GM23248 (cell line): ENCODE measurements around the gene SCTR. TPM values are rescaled to one million over a fixed set of nuclear protein-coding genes. Genes with fewer than 3 reads are reported as not detected.

Source experiments
- DNase-seq: peaks from one replicate; pipeline ENCODE4 v3.0.0-alpha.2; 2015
- H2AFZ ChIP-seq: fragments of 200-600 bp; sonication (generic); 2 replicates; pipeline ENCODE4 v1.6.1; 2016; ENCODE audit warnings: antibody characterized with exemption
- H3F3A ChIP-seq: fragments of 200-600 bp; sonication (generic); 2 replicates; pipeline ENCODE4 v1.6.1; 2016; ENCODE audit warnings: mild to moderate bottlenecking, antibody characterized with exemption, mixed run types; ENCODE audit not compliant: insufficient read depth
- H3K27ac ChIP-seq: fragments of 200-600 bp; sonication (generic); 2 replicates; pipeline ENCODE4 v1.5.1; 2016; ENCODE audit warnings: mild to moderate bottlenecking
- H3K27me3 ChIP-seq: fragments of 200-600 bp; sonication (generic); replicated peaks from 2 replicates; pipeline ENCODE4 v1.6.1; 2016; ENCODE audit warnings: mild to moderate bottlenecking; ENCODE audit not compliant: insufficient read depth
- H3K36me3 ChIP-seq: fragments of 200-600 bp; sonication (generic); 2 replicates; pipeline ENCODE4 v1.6.1; 2016; ENCODE audit warnings: low read depth, mild to moderate bottlenecking
- H3K4me1 ChIP-seq: fragments of 200-600 bp; sonication (generic); 2 replicates; pipeline ENCODE4 v1.6.1; 2016; ENCODE audit warnings: mild to moderate bottlenecking; ENCODE audit not compliant: insufficient read depth
- H3K4me2 ChIP-seq: fragments of 200-600 bp; sonication (generic); one replicate; pipeline ENCODE4 v1.6.1; 2016; ENCODE audit warnings: mild to moderate bottlenecking; ENCODE audit not compliant: unreplicated experiment
- H3K4me3 ChIP-seq: fragments of 200-600 bp; sonication (generic); 2 replicates; pipeline ENCODE4 v1.5.1; 2016; ENCODE audit warnings: mild to moderate bottlenecking
- H3K79me2 ChIP-seq: fragments of 200-600 bp; sonication (generic); 2 replicates; pipeline ENCODE4 v1.6.1; 2016; ENCODE audit warnings: mild to moderate bottlenecking; ENCODE audit not compliant: insufficient read depth
- H3K9ac ChIP-seq: fragments of 200-600 bp; sonication (generic); 2 replicates; pipeline ENCODE4 v1.6.1; 2016; ENCODE audit warnings: mild to moderate bottlenecking
- H3K9me2 ChIP-seq: fragments of 200-600 bp; sonication (generic); 2 replicates; pipeline ENCODE4 v1.6.1; 2016; ENCODE audit warnings: mixed run types, mild to moderate bottlenecking, moderate library complexity; ENCODE audit not compliant: insufficient read depth
- H3K9me3 ChIP-seq: fragments of 200-600 bp; sonication (generic); one replicate; pipeline ENCODE4 v1.6.1; 2017; ENCODE audit warnings: low read depth
- H4K20me1 ChIP-seq: fragments of 200-600 bp; sonication (generic); 2 replicates; pipeline ENCODE4 v1.6.0; 2016; ENCODE audit not compliant: insufficient read depth
- EZH2 ChIP-seq: fragments of 200-600 bp; sonication (generic); IDR thresholded peaks from 2 replicates; pipeline ENCODE4 v1.6.1; 2018; ENCODE audit warnings: antibody characterized with exemption, mild to moderate bottlenecking; ENCODE audit not compliant: insufficient read depth, poor library complexity, severe bottlenecking
- EZH2phosphoT487 ChIP-seq: fragments of 200-600 bp; sonication (generic); IDR thresholded peaks from 2 replicates; pipeline ENCODE4 v1.6.1; 2018; ENCODE audit warnings: antibody characterized with exemption, moderate library complexity, mild to moderate bottlenecking, low read depth; ENCODE audit not compliant: insufficient read depth
- WGBS, 2 experiments: methylation state at CpG; one replicate each; pipeline ENCODE4 v1.1.6; 2015 to 2017; ENCODE audit warnings: low lambda C conversion rate in 2 of 2, low coverage in 1 of 2; ENCODE audit errors: missing lambda C conversion rate in 2 of 2; 5-methylcytosine and 5-hydroxymethylcytosine counted together
- in situ Hi-C: fragments of 300-500 bp; cut with MboI; formaldehyde crosslinking; loops from 2 replicates; pipeline ENCODE4 v1.15.0; 2020
- polyA plus RNA-seq: library from polyadenylated mRNA; unstranded; fragments of >200 nt; fragmentation: Nextera tagmentation; extraction: Ambion mirVana; gene quantifications from 2 replicates; pipeline ENCODE4 v1.2.1, GENCODE V29; 2016
- total RNA-seq: library from RNA; depleted of rRNA; stranded (reverse); fragments of >200 nt; shearing (Covaris generic); gene quantifications from 2 replicates; pipeline ENCODE4 v1.2.3, GENCODE V29; 2014

Gene SCTR
- total and polyA plus RNA-seq, 2 experiments from 2014 or later = not detected

DNA sequence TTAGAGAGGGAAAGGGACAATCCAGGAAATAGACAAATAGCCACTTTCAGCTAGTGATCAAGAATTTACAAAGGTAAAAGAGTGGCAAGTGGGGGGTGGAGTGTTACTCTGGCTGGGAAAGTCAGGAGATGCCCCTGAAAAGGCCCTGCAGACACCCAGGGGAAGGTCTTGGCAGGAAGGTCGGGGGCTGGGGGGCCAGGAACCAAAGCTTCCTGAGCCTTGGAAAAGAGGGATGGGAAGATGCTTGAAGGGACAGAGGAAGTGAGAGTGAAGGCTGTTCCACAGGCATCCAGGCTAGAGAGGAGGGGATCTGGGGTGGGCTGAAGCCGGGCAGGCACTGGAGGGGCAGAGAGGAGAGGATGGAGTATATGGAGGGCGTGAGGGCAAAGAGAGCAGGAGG is 96.5 kb downstream of the SCTR start:
- Histone ChIP-seq H3F3A (no peaks in the 10 kb centered on the region), H4K20me1 (no peaks in the 10 kb centered on the region), H3K4me1 (no peaks in the 10 kb centered on the region), H2AFZ (no peak overlapping the region), H3K9me2 (no peaks in the 10 kb centered on the region), H3K27me3 (peaks cover 6% of the 10 kb centered on the region; the same call in 1 of the 2 replicates), H3K9ac (no peak overlapping the region), H3K4me3 (no peak overlapping the region), H3K36me3 (no peaks in the 10 kb centered on the region), H3K27ac (no peak overlapping the region), H3K9me3 (no peaks in the 10 kb centered on the region), H3K79me2 (no peaks in the 10 kb centered on the region), H3K4me2 (no peak overlapping the region)
- no peak for DNase-seq
- TF ChIP-seq EZH2phosphoT487 = no peak
- no peak for TF ChIP-seq EZH2
- in situ Hi-C loops = no loop called here
- whole genome bisulfite sequencing, 2 experiments = 49 to 56% methylated on average over 3 of the region's 3 CpGs

DNA sequence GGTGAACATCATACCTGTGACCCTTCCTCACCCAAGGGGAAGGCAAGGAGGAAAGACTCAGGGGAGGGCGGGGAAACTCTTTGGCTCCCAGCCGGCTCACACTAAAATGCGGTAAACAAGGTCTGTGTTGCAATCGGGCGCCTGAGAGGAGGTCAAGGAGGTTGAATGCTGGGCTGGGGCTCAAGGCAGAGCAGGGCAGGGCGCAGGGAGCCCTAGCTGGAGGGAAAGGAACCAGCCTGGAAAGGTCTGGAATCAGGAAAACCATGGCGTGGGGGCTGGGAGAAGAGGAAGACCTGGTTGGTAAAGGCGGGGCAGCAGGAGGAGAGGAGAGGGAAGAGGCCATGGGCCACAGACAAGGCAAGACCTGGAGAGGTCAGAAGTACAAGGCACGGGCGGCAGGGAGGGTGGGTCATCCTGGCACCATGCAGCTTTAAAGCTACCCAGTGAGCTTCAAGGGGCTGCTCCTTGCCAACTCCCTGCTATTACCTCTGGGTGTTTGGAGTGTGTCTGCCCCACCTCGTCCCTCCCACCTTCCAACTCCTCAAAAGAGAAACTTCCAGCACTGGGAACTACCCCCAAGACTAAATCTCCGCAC is 97.4 kb downstream of the SCTR start:
- H3K4me1 ChIP-seq = no peaks in the 10 kb centered on the region

DNA sequence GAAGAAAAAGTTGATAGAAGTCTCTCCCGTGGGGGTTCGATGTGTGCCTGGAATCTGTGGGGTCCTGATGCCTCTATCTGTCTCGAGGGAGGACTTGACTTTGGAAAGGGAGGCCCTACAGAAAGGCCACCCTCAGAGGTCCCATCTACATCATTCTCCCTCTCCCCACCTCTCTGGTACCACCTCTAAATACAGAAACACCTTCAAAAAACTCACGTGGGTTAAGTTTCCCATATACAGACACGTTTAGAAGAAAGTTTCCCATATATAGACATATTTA is 97.9 kb downstream of the SCTR start:
- H2AFZ ChIP-seq = no peak overlapping the region
- no peak overlapping the region for H3K4me2 ChIP-seq
- no peaks in the 10 kb centered on the region for H3K9me3 ChIP-seq
- in situ Hi-C loops = no loop called here
- no peaks in the 10 kb centered on the region for H3K4me1 ChIP-seq
- no peak overlapping the region for H3K4me3 ChIP-seq
- DNase-seq = no peak
- WGBS, 2 experiments = 46 to 50% methylated on average over 5 of the region's 5 CpGs
- no peaks in the 10 kb centered on the region for H3K79me2 ChIP-seq
- no peak for TF ChIP-seq EZH2
- TF ChIP-seq EZH2phosphoT487 = no peak
- no peaks in the 10 kb centered on the region for H4K20me1 ChIP-seq
- no peaks in the 10 kb centered on the region for H3K9me2 ChIP-seq
- no peak overlapping the region for H3K27ac ChIP-seq
- peaks cover 6% of the 10 kb centered on the region; the same call in 1 of the 2 replicates for H3K27me3 ChIP-seq
- H3K9ac ChIP-seq = no peak overlapping the region
- no peaks in the 10 kb centered on the region for H3K36me3 ChIP-seq
- no peaks in the 10 kb centered on the region for H3F3A ChIP-seq

More for the DNA sequence above, 97.4 kb downstream of the SCTR start:
- 55% methylated on average over 11 to 12 of the region's 12 CpGs for WGBS, 2 experiments
- H3K4me3 ChIP-seq = no peak overlapping the region
- no peaks in the 10 kb centered on the region for H3F3A ChIP-seq
- H3K4me2 ChIP-seq = no peak overlapping the region
- H3K9me3 ChIP-seq = no peaks in the 10 kb centered on the region
- DNase-seq = no peak
- no peaks in the 10 kb centered on the region for H3K79me2 ChIP-seq
- H3K36me3 ChIP-seq = no peaks in the 10 kb centered on the region
- H3K27ac ChIP-seq = no peak overlapping the region
- no peak for TF ChIP-seq EZH2phosphoT487
- TF ChIP-seq EZH2 = no peak
- H4K20me1 ChIP-seq = no peaks in the 10 kb centered on the region
- H3K9ac ChIP-seq = no peak overlapping the region
- H2AFZ ChIP-seq = no peak overlapping the region
- H3K9me2 ChIP-seq = no peaks in the 10 kb centered on the region
- peaks cover 6% of the 10 kb centered on the region; the same call in 1 of the 2 replicates for H3K27me3 ChIP-seq
- in situ Hi-C loops = no loop called here

DNA sequence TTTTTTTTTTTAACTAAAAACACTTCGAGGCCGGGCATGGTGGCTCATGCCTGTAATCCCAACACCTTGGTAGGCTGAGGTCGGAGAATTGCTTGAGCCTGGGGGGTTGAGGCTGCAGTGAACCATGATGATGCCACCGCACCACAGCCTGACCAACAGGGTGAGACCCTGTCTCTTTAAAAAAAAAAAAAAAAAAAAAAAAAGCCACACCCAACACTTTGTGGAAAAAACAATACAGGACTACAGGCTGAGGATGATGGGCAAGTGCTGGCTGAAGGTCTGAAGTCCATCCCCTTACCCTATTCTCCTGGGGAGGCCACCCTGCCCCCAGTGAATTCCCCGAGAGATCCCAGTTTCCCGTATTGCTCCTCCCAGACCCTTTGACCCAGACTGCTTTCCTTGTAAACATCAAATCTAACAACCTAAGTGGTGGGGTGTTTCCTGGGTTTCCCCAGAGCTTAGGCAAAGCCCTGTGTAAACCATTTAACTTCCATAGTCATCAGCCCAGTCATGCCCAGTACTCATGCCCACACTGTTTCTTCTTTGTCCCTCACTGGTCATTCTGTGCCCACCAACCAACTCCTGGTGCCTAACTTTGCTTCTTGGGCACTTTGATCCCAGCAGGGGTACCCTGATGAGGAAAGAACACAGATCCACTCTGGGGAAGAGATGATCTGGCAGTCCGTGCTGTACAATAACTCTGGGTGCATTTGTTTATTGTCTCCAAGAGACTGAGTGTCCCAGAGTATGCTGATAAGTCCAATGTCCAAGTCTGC is 98.5 kb downstream of the SCTR start:
- Histone ChIP-seq H3K79me2 (no peaks in the 10 kb centered on the region), H3F3A (no peaks in the 10 kb centered on the region), H3K36me3 (no peaks in the 10 kb centered on the region), H3K9me3 (no peaks in the 10 kb centered on the region), H3K27ac (no peak overlapping the region), H3K27me3 (peaks cover 6% of the 10 kb centered on the region; the same call in 1 of the 2 replicates), H3K9ac (no peak overlapping the region), H3K4me1 (no peaks in the 10 kb centered on the region), H3K4me3 (no peak overlapping the region), H2AFZ (no peak overlapping the region), H4K20me1 (no peaks in the 10 kb centered on the region), H3K4me2 (no peak overlapping the region), H3K9me2 (no peaks in the 10 kb centered on the region)
- in situ Hi-C loops = no loop called here
- WGBS, 2 experiments = 66 to 67% methylated on average over 7 of the region's 7 CpGs
- TF ChIP-seq EZH2 (no peak), EZH2phosphoT487 (no peak)
- no peak for DNase-seq
